NCI-H2107 (cell line): ENCODE measurements around the gene COL5A3.
"Not testable (repeated sequence)": the region's sequence is repeated elsewhere in the genome, so short reads cannot be mapped to it uniquely, and the experiment has no call there.

Experiments used
- DNase-seq: peaks from one replicate; lab custom pipeline; 2025; lab: John Stamatoyannopoulos, UW

Gene COL5A3

DNA sequence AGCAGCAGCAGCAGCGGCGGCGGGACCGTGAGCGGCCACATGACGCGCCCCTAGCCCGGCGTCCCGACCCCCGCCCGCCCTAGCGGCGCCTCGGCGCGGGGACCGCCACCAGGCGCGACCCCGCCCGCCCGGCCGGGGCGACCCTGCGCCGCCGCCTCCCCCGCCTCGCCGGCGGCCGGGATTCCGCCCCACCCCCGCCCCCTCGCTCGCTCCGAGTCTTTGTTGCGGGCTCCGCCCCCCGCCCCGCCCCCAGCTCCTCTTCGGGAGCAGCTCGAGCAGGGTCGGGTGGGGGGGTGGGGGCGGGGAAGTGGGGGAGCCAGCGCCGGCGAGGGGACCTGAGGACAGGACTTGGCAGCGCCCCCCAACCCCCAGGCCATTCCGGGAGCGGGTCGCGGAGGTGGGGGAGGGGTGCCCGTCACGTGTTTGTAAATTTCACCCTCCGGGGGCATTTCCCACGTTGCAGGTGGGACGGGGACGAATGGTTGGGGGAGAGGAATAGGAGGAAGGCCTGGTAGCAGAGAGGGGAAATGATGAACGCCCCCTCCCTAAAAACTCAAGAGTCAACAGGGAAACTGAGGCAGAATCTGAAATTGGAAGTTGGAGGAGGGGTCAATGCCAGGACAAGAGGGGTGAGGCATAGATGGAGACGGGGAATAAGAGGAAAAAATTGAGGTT lies 73.8 kb downstream of the COL5A3 start, which contains the start of gene OLFM2:
TSS of gene OLFM2 (minus strand) at position 190 of the 675 bp plus-strand sequence. CDS start at position 41, 149 bp downstream.
- DNase-seq = no peak

DNA sequence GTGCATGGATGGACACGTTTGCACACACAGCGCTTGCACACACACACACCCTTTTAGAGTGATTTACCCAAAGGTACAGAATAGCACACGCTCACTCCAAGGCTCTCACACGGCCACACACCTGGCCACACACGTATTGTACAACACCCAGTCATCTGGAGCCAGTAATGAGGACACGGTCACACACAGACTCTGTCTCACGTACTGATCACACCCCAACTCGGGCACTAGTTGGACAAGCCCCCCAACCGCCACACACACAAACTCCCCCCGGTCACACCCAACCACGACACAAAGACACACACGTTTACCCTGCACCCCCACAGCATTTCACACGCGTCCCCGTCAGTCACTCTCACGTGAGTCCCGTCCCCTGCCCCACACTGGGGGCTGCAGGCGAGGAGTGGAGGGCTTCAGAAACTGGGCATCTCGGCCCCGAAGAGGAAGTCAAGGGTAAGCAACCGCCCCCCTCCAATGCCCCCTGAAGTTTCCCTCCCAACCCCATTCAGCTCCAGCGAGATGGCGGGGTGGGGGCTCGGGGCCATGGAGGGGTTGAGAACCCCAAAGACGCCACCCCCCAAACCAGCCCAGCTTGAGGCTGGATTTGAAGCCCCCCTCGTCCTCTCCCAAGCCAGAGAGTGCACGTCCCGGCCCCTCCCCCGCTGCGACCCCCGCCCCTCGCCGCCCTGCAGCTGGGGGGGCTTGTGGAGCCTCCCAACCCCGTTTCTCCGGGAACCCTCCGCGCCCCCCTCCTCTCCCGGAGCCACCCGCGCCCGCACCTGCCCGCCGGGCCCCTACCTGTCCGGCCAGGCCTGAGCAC lies 74.6 kb downstream of the COL5A3 start:
- DNase-seq = no peak

DNA sequence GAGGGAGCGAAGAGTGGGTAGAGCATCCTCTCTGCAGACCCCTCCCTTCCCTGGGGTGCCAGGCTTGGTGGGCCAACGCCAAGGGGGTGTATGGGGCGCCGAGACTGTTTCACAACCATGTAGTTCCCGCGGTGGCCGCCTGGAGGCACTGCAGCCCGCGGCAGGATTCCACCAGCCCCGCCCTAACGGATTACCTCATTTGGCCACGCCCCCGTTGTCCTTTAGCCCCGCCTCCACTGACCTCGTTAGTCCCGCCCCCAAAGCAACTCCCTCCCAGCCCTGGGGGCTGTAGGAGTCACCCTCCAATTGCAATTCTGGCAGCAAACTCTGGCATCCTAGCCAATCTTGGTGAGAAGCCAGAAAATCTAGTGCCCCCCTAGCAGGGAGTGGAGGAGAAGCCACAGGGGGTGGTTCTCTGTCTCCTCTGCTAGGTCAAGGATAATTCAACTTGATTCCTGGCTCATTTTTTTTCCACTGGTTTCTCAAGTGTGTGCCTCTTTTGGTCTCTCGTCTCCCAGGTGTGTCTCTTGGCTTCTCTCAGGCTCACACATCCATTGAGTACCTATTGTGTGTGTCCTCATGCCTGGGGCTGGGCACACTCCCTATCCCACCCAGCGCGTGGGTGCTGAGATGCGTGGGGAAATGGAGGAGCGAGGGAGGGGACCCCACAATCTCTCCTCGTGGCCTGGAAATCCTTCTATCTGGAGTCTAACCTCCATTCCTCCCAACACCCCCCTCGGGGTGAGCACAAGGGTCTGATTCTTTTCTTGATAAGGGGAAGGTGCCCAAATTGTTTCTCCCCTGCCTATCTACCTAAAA lies 76.0 kb downstream of the COL5A3 start:
- DNase-seq = peak; percentile 30

DNA sequence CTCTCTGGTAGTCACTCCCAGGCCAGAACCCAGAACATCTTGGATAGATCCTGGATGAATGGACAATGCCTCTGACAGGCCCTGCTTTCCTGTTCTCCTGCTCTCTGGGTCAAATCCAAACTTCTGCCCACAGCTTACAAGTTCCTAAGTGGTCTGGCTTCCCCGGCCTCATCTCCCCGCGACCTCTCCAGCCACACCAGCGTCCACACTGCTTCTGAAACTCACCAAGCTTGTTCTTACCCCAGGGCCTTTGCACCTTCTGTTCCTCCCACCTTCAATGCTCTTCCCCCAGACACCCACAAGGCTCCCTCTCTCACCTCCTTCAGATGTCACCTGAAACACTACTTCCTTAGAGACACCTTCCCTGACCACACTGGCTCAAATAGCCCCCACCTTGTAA lies 77.5 kb downstream of the COL5A3 start:
- no peak for DNase-seq

DNA sequence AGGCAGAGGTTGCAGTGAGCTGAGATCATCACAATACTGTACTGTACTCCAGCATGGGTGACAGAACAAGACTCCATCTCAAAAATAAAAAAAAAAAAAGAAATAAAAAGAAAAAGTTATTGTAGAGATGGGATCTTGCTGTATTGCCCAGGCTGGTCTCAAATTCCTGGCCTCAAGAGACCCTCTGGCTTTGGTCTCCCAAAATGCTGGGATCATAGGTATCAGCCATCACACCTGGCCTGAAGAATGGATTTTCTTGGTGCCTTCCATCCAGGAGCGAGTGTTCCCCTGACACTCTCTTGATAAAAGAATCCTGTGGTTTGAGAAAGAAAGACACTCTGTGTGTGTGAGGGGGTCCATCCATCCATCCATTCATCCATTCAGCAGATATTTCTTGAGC lies 78.7 kb downstream of the COL5A3 start:
- DNase-seq = no peak

DNA sequence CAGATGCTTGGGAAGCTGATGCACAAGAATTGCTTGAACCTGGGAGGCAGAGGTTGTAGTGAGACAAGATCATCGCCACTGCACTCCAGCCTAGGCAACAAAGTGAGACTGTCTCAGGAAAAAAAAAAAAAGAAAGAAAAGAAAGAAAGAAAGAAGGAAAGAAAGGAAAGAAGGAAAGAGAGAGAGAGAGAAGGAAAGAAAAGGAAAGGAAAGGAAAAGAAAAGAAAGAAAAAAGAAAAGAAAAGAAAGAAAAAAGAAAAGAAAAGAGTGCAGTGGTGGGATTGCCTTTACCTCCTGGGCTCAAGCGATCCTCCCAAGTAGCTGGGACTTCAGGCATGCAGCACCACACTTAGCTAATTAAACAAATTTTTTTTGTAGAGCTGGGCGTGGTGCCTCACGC lies 86.9 kb downstream of the COL5A3 start:
- no peak for DNase-seq

DNA sequence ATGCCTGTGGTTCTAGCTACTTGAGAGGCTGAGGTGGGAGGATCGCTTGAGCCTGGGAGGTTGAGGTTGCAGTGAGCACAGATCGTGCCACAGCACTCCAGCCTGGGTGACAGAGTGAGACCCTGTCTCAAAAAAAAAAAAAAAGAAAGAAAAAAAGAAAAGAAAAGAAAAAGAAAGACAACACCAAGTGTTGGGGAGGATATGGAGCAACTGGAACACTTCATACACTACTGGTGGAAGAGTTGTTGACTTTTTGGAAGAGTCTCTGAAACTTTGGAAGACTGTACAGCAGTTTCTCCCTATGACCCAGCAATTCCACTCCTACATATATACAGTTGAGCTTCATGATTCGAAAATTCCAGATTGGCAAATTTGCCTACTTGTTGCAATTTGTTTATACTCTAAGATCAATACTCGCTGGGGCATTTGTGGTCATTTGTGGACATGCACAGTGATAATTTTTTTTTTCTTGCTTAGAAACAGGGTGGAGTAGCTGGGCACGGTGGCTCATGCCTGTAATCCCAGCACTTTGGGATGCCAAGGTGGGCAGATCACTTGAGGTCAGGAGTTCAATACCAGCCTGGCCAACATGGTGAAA lies 87.4 kb downstream of the COL5A3 start:
- DNase-seq = not testable (repeated sequence)

DNA sequence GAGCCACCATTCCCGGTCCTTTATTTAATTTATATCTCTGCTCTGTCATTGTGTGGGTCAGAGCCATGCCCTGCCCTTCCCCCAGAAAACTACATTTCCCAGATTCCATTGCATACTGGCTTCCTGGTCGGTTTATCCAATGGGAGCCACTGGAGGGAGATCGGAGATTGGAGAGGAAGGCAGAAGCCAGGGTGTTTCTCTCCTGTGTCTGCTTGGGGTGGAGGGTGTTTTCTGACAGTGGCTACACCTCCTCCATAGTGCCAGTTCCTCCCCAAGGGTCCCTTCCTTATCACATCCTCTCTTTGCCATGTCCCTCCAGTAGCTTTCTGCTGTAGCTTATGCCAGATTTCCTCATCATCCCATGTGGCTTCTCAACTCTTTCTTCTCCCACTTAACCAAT lies 93.0 kb downstream of the COL5A3 start:
- no peak for DNase-seq

DNA sequence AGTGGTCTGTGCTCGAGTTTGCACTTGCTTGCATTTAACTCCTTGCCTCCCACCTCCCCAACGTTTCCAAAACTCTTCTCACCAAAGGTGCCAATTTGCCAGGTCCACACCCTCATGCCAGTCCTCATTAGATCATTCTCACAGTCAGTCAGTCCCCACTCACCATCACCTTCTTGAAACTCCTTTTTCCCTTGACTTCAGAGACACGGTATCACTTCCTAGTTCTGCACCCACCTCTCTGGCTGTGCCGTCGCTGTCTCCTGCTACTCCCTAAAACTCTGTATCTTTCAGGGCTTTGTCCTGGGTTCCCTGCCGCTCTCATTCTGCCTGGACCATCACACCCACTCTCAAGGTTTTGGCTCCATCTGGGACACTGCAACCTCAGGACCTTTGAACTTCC lies 93.6 kb downstream of the COL5A3 start:
- no peak for DNase-seq

DNA sequence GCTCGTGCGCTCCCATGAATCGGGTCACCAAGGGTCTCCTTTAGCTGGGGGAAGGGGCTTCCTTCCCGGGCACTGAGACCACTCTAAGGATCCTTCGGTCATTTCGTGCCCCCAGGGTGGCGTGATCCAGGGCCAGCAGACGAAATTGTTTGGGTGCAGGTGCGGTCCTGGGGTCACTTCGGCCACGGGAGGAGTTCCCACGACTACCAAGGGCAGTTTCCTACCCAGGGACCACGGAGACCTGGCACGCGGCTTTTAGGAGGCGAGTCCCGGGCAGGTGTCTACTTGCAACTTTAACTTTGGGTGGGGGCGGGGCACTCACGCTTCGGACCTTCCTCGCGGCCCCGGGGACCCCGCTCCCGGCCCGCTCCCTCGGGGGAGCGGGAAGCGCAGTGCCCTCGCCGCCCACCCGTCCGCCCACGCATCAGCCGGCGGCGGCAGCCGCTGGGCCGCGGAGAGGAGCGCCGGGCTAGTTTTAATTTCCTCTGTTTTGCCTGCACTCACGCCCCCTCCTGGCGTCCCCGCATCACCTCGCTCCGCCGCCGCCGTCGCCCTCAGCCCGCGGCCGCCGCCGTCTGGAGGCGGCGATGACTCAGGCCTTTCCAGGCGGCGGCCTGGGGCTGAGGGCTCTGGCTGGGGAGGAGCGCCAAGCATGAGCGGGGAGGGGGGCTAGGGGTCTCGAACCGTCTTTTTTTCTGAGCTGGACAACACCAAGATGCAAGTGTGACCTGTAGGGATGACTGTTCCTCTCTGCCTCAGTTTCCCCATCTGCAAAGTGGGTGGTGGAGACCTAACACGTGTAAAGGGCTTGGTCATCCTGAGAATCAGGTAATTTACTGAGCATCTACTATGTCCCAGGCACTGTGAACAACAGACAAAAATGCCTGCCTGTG lies 95.7 kb downstream of the COL5A3 start:
- no peak for DNase-seq

DNA sequence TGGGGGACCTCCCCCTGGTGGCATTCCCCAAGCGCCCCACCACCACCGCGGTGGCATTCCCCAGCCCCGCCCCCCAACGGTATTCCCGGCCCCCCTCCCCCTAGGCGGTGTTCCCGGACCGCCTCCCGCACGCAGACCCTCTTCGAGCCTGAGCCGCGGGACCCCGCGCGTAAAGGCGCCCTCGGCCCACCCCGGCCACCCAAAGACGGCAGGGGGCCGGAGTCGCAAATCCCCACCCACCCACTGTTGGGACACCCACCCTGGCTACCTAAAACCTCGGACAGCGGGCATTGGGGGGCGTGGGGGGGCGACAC lies 96.3 kb downstream of the COL5A3 start:
- DNase-seq = no peak

DNA sequence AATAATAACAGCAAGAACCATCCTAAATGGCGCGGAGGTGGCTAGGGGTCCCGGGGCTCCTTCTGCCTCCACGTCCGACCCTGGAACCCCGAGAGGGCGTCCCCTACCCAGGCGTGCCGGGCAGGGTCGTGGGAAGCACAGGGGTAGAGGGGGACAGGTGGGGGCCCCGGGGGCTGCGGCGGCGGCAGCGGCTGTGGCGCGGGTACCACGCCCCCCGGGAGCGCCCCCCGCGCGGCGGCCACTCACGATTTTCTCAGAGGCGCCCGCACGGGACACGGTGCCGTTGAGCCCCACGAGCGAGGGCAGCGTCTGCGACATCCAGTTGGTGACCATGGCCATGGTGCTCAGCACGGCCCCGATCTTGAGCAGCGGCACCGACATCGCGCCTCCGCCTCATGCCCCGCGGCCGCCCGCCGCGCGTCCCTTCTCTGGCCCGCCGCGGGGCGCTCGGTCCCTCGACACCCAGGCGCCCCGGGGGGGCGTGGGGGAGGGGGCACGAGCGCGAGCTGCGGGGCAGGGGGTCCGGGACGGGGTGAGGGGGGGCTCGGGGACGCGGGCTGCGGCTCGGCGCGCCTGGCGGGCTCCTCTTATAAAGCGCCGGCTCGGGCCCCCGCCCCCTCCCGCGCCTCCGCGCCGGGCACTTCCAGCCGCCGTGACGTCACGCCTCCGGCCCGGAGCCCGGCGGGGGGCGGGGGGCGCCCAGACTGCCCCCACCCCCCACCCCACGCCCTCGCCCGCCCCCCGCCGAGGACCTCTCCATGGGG lies 96.9 kb downstream of the COL5A3 start:
- DNase-seq = no peak

DNA sequence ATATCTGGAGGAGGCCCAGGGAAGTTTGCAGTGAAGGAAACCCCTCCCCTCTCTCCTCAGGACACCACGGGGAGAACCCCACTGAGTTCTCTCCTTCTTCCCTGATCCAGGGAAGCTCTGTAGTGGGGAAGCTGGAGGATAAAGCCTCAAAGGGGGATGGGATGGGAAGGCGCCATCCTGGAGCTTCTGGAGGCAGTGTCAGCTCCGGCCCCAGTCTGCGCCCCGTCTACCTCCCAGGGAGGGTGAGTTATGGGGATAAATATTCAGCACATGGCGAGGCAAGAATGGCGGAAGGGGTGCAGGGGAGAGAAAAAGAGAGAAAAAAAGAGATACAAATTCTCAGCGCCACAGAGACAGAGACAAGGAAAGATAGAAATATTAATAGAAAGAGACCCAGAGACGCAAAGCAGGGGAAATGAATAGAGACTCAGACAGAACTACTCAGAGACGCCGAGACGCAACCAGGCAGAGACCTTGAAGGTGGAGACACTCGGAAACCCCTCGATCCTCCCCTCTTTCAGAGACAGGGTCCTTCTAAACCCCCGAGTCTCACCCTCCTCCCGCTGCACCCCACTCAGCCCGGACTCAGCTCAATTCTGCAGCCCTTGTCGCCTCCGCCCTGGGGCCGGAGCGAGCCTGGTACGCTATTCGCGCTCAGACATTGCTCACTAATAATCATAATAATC lies 97.6 kb downstream of the COL5A3 start:
- no peak for DNase-seq

DNA sequence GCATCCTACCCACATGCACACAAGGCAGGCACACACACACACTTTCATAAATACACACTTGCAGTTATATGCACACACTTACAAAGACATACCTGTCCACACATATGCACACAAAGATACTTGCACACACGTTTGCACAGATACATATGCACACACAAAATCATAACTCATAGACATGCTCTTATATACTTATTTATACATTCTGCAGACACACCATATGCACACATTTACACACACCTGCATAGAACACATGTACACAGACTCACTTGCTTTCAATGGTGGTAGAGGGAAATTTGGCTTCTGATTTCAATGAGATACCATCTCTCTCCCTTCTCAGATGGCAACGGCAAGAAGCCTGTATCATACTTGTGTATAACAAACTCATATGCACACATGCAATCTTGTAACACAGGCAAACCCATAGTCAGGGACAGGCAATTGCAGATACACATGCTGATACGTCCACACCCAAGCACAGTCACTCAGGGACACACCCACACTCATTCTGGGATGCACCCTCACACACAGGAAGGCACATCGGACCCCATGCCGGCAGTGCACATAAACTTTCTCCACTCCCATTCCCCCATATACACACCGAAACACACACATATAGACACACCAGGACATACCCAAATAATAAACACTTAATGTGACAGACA lies 98.6 kb downstream of the COL5A3 start:
- DNase-seq = no peak

DNA sequence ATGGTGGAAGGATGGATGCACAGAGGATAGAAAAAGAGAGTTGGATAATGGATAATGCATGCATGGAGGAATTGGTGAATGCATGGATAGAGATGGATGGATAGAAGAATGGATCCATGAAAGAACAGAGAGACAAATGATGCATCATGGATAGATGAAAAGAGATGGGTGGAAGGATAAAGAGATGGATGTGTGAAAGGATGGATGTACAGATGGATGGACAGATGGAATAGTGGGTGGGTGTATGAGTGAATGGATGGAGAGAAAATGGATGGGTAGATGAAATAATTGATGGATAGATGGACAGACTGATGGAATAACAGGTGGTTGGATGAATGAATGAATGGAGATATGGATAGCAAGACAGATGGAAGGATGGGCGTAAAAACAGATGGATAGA lies 99.7 kb downstream of the COL5A3 start:
- DNase-seq = no peak
